Fibroblast of skin of scalp (primary cell): ENCODE data around the gene CPLANE1.
"Not testable (repeated sequence)": the region's sequence is repeated elsewhere in the genome, so short reads cannot be mapped to it uniquely, and the experiment has no call there.

Source experiments
- DNase-seq: peaks from one replicate; pipeline ENCODE4 v3.0.0-alpha.2; 2013

Gene CPLANE1

GRCh38 chr5:37208883-37209797, 40.0 kb downstream of the CPLANE1 start:
- DNase-seq, result peak; percentile 48

- no peak for DNase-seq
Observed at GRCh38 chr5:37207802-37208201, 41.4 kb downstream of the CPLANE1 start.

DNA sequence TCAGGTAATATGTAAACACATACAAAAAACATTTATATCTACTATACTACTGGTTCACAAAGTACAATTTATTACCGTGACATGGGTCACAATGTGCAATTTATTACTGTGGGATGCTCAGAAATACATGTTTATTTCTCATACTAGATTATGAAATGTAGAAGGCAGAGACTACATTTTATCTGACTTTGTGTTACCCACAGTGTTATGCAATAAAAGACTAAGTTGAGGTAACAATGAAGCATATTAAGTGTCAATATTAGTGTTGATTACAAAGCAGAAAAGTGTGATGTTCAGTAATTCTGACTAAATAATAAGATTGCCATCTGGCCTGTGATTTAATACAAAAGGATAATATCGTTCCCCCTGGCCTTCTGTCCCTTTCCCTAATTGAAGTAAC, 42.4 kb downstream of the CPLANE1 start:
- no peak for DNase-seq

GRCh38 chr5:37198842-37199241, 50.3 kb downstream of the CPLANE1 start:
- peak; percentile 11 for DNase-seq

DNA sequence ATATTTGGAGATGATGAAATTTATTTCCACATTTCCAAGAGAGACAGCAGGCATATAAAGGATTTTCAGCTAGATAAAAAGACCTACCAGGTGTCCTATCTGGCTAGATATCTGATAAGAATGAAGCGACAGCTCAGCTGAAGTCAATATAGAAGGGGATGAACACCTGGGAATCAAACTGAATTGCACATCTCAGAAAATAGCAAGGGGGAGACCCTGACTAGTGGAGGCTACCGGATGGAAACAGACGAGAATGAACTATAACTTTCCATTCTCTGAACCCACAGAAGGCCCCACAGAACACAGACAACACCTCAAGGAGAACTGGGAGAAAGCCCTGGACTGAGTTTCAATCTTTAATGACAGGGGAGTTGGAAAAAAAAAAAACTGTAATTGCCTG, 51.1 kb downstream of the CPLANE1 start:
- DNase-seq, result no peak

DNA sequence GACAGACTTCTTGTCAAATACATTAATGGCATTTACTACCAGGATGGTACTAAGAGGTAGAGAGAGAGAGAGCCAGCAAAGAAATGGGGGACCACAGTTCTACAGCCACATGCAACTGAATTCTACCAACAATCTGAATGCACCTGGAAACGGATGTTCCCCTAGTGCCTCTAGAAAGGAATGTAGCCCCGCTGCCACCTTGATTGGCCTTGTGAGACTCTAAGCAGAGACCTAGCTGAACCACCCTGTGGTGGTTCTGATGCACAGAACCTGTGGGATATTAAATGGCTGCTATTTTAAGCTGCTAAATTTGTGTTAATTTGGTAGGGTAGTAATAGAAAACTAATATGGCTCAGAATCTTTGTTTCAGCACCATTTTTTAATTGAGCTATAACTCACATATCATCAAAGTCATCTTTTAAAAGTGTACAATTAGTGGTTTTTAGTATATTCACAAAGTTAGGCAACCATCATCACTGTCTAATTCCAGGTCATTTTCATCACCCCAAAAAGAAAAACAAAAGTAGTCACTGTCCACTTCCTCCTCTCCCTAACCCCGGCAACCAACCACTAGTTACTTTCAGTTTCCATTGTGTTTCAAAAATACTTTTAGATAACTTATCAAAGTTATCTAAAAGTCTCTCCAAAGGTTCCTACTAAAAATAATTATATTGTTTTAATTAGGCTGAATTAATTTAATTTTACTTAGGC, 51.7 kb downstream of the CPLANE1 start:
- no peak for DNase-seq

GRCh38 chr5:37190592-37190991, 58.6 kb downstream of the CPLANE1 start:
- no peak for DNase-seq

DNA sequence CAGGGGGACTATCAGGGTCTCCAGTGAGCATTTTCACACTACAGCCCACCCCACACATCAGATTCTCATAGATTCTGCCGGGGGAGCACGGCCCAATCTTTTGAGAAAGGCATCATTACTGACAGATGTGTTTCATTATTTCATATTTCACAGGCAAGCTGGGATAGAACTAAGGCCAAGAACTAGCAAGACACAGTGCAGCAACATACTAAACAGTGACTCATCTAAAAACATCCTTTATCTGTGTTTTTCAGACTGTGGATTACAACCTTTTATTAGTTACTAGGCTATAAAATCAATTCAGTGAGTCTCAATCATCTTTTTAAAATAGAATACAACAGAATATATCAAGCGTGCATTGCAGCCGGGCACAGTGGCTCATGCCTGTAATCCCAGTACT, 59.8 kb downstream of the CPLANE1 start:
- peak; percentile 3 for DNase-seq

DNA sequence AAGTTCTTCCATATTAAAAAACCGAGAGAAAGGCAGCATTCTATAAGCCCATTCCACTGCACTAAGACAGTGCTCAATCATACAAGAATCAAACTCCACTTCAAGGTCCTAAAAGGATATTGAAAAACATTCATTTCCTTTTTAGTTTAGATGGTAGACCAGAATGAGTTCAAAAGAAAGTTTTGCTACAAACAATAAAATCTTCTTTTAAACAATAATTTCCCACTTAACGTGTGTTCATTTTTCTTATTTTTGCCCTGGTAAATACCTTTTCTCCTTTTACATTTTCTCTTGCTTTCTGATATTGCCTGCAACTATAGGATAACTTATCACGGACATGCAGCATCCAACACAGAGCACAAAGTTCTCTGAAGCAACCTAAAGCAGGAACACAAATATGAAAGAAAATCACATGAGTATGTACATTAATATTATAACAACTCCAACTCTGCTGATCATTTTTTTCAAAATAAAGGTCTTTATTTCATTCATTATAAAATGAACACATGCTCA, 61.7 kb downstream of the CPLANE1 start:
- DNase-seq, result no peak

DNA sequence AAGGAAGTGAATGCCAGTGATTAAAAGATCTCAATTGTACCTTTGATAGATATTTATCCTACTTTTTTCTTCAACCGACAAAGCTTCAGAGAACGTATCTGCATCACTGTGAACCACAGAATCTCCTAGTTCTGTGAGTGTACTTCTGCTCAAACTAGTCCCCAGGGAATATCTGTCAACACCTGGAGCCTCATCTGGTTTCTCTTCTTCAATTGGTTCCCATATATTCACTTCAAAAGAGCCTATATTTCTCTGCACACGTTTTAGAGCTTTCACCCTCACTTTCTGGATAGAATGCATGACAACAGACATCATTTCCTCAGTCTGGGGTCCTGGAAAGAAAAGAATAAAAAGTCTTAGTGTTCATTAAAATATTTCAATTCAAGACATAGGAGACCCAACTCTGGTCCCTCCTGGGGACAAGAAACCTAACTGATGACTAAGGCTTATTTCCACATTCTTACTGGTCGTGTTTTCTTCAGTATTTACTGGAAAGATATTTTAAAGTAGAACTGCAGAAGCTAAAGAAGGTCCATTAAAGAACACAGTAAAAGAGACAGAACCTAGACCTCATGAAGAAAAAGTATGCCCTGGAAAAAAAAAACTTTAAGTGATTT, 64.3 kb downstream of the CPLANE1 start:
- peak; percentile 17 for DNase-seq

GRCh38 chr5:37182667-37183066, 66.5 kb downstream of the CPLANE1 start:
- no peak for DNase-seq

DNA sequence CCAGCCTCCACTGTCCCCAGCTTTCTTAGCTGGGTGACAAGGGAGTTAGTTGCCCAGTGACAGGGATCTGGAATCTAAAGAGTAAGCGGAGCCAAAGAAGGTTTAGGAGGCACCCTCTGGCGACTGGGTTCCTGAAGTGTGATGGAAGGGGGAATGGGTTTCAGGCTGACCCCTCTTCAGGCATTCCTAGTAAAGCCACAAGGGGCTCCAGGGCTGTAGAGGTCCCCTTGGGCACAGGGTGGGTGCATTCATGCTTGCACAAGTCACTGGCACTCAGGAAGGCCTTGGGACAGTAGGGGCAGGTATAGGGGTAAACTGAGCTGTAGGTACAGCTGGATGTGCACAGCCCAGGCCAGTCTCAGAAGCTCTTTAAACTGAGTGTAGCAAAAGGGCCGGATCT, 74.2 kb downstream of the CPLANE1 start:
- no peak for DNase-seq

GRCh38 chr5:37172957-37173356, 76.2 kb downstream of the CPLANE1 start:
- DNase-seq, result no peak

GRCh38 chr5:37170856-37171255, 78.3 kb downstream of the CPLANE1 start:
- no peak for DNase-seq

GRCh38 chr5:37166197-37166596, 83.0 kb downstream of the CPLANE1 start:
- no peak for DNase-seq

GRCh38 chr5:37165761-37166160, 83.4 kb downstream of the CPLANE1 start:
- no peak for DNase-seq

- no peak for DNase-seq
Observed at GRCh38 chr5:37153661-37154060, 95.5 kb downstream of the CPLANE1 start.

DNA sequence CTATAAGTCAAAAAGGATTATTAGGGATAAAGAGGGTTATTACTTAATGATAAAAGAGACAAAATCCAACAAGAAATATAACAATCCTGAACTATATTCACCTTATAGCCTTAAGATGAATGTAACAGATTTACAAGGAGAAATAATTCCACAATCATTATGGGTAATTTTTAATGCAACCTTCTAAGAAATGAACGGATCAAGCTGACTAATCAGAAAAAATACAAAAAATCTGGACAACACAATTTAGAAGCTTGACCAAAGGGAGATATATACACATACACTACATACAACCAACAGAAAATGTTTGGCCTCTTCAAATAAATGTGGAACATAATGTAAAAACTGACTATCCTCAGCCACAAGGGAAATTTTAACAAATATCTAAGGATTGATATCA, 102.3 kb downstream of the CPLANE1 start:
- no peak for DNase-seq

GRCh38 chr5:37136694-37137093, 112.5 kb downstream of the CPLANE1 start:
- no peak for DNase-seq

GRCh38 chr5:37135312-37135711, 113.9 kb downstream of the CPLANE1 start:
- DNase-seq, result not testable (repeated sequence)

- DNase-seq, result peak; percentile 67
Observed at GRCh38 chr5:37133939-37134338, 115.2 kb downstream of the CPLANE1 start.

DNA sequence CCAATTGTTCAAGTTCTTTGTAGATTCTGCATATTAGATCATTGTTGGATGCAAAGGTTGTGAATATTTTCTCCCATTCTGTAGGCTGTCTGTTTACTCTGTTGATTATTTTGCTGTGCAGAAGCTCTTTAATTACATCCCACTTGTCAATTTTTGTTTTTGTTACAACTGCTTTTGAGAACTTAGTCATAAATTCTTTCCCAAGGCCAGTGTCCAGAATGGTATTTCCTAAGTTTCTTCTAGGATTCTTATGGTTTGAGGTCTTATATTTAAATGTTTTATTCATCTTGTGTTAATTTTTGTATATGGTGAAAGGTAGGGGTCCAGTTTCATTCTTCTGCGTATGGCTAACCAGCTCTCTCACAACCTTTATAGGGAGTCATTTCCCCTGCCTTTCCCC, 116.5 kb downstream of the CPLANE1 start:
- DNase-seq, result peak; percentile 34

GRCh38 chr5:37121465-37121864, 127.7 kb downstream of the CPLANE1 start:
- DNase-seq, result no peak
